Measurements from ENCODE around the gene GFI1B. TPM values are rescaled to one million over a fixed set of nuclear protein-coding genes. Genes with fewer than 3 reads are reported as not detected.

The GFI1B gene
- polyA plus RNA-seq, 1 donor from 2014 or later: not detected

GRCh38 chr9:132945186-132946130 lies 33.0 kb upstream of the GFI1B start:
- H3K79me2 ChIP-seq (replicated peaks; ENCODE audit: insufficient read depth, low read length): peaks cover 29% of the 10 kb centered on the region
- peak overlapping the region; percentile 95 for H3K27ac ChIP-seq (ENCODE audit: low read length)
- TF ChIP-seq RAD21 (conservative IDR thresholded peaks at IDR 0.05) (no peak), REST (IDR thresholded peaks at IDR 0.05; ENCODE audit: borderline replicate concordance) (no peak), EZH2 (IDR thresholded peaks at IDR 0.05; ENCODE audit: borderline replicate concordance, insufficient read depth, low read length, poor library complexity, severe bottlenecking) (no peak), EP300 (conservative IDR thresholded peaks at IDR 0.05; ENCODE audit: poor library complexity, severe bottlenecking) (no peak), SMC3 (conservative IDR thresholded peaks at IDR 0.05; ENCODE audit: poor library complexity) (no peak), POLR2AphosphoS5 (IDR thresholded peaks at IDR 0.05) (no peak), MXI1 (conservative IDR thresholded peaks at IDR 0.05; ENCODE audit: poor library complexity, severe bottlenecking) (no peak), TAF1 (IDR thresholded peaks at IDR 0.05; ENCODE audit: low read depth) (no peak)
- TF ChIP-seq, protein P1, sequence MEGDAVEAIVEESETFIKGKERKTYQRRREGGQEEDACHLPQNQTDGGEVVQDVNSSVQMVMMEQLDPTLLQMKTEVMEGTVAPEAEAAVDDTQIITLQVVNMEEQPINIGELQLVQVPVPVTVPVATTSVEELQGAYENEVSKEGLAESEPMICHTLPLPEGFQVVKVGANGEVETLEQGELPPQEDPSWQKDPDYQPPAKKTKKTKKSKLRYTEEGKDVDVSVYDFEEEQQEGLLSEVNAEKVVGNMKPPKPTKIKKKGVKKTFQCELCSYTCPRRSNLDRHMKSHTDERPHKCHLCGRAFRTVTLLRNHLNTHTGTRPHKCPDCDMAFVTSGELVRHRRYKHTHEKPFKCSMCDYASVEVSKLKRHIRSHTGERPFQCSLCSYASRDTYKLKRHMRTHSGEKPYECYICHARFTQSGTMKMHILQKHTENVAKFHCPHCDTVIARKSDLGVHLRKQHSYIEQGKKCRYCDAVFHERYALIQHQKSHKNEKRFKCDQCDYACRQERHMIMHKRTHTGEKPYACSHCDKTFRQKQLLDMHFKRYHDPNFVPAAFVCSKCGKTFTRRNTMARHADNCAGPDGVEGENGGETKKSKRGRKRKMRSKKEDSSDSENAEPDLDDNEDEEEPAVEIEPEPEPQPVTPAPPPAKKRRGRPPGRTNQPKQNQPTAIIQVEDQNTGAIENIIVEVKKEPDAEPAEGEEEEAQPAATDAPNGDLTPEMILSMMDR (IDR thresholded peaks at IDR 0.05; ENCODE audit: poor library complexity, severe bottlenecking): no peak

GRCh38 chr9:132946211-132946610 lies 32.3 kb upstream of the GFI1B start:
- Histone ChIP-seq H3K9me2 (ENCODE audit: insufficient read depth, low read length) (no peaks in the 10 kb centered on the region), H3K79me2 (replicated peaks; ENCODE audit: insufficient read depth, low read length) (peaks cover 28% of the 10 kb centered on the region), H3K36me3 (ENCODE audit: insufficient read depth, low read length) (no peaks in the 10 kb centered on the region), H3K9me3 (ENCODE audit: low read length) (no peaks in the 10 kb centered on the region), H2AFZ (ENCODE audit: low read depth, low read length) (no peak overlapping the region), H3K9ac (ENCODE audit: low read length) (no peak overlapping the region), H3K4me3 (ENCODE audit: low read length) (no peak overlapping the region), H3F3A (ENCODE audit: insufficient read depth, low read length, poor library complexity, severe bottlenecking) (no peaks in the 10 kb centered on the region), H3K27ac (ENCODE audit: low read length) (no peak overlapping the region), H4K20me1 (ENCODE audit: insufficient read depth) (no peaks in the 10 kb centered on the region), H3K27me3 (ENCODE audit: insufficient read depth, low read depth, low read length) (no peaks in the 10 kb centered on the region), H3K4me2 (ENCODE audit: low read length) (no peak overlapping the region)
- TF ChIP-seq EP300 (conservative IDR thresholded peaks at IDR 0.05; ENCODE audit: poor library complexity, severe bottlenecking): no peak
- no peak for TF ChIP-seq TAF1 (IDR thresholded peaks at IDR 0.05; ENCODE audit: low read depth)
- no peak for TF ChIP-seq MXI1 (conservative IDR thresholded peaks at IDR 0.05; ENCODE audit: poor library complexity, severe bottlenecking)
- TF ChIP-seq POLR2AphosphoS5 (IDR thresholded peaks at IDR 0.05): no peak
- TF ChIP-seq SMC3 (conservative IDR thresholded peaks at IDR 0.05; ENCODE audit: poor library complexity): no peak
- TF ChIP-seq REST (IDR thresholded peaks at IDR 0.05; ENCODE audit: borderline replicate concordance): no peak
- TF ChIP-seq EZH2 (IDR thresholded peaks at IDR 0.05; ENCODE audit: borderline replicate concordance, insufficient read depth, low read length, poor library complexity, severe bottlenecking): no peak
- TF ChIP-seq RAD21 (conservative IDR thresholded peaks at IDR 0.05): no peak
- TF ChIP-seq, protein P1 (IDR thresholded peaks at IDR 0.05; ENCODE audit: poor library complexity, severe bottlenecking): no peak

More at GRCh38 chr9:132945186-132946130, 33.0 kb upstream of the GFI1B start:
- Histone ChIP-seq H4K20me1 (ENCODE audit: insufficient read depth) (no peaks in the 10 kb centered on the region), H3F3A (ENCODE audit: insufficient read depth, low read length, poor library complexity, severe bottlenecking) (no peaks in the 10 kb centered on the region), H3K36me3 (ENCODE audit: insufficient read depth, low read length) (no peaks in the 10 kb centered on the region), H3K4me2 (ENCODE audit: low read length) (no peak overlapping the region), H3K27me3 (ENCODE audit: insufficient read depth, low read depth, low read length) (no peaks in the 10 kb centered on the region), H3K9me3 (ENCODE audit: low read length) (no peaks in the 10 kb centered on the region), H2AFZ (ENCODE audit: low read depth, low read length) (peak overlapping the region; percentile 78), H3K9me2 (ENCODE audit: insufficient read depth, low read length) (no peaks in the 10 kb centered on the region), H3K4me3 (ENCODE audit: low read length) (peak overlapping the region; percentile 82), H3K9ac (ENCODE audit: low read length) (peak overlapping the region; percentile 93)
